ENCODE data around the gene SLC16A9.

DNA sequence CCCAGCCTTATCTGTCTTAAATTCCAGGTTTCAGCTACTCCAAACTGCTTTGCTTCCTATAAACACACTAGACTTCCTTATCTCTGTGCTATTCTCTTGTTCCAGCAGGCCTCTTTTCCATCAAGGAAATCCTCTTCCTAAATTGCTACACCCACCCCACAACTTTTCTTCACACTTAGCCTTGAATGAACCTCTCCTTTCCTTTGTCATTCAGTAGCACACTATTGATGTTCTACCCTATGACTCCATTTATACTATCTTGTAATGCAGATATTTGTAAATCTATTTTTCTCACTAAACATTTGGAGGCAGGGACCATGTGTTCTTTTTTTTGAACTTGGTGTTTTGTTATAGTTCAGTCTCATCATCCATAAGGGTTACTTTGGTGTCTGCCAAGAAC, 3.7 kb downstream of the SLC16A9 start:
- TF ChIP-seq MAX (IDR thresholded peaks at IDR 0.05) = no peak
- TF ChIP-seq YY1 (IDR thresholded peaks at IDR 0.05; ENCODE audit: extremely low read depth, insufficient replicate concordance, low read depth, low read length) = no peak
- TF ChIP-seq POLR2A (IDR thresholded peaks at IDR 0.05; ENCODE audit: borderline replicate concordance, extremely low read depth, insufficient read depth, insufficient read length) = no peak
- no peak for TF ChIP-seq CTCF (IDR thresholded peaks at IDR 0.05 in 2 of 3, conservative IDR thresholded peaks at IDR 0.05 in 1 of 3; ENCODE audit: borderline replicate concordance in 1 of 3, insufficient read depth in 1 of 3, low read depth in 2 of 3, low read length in 2 of 3)
- no peak for TF ChIP-seq SRF (IDR thresholded peaks at IDR 0.05; ENCODE audit: low read depth)
- no peak for TF ChIP-seq POLR2AphosphoS5 (IDR thresholded peaks at IDR 0.05; ENCODE audit: low read depth, low read length)
- no peak for TF ChIP-seq SIN3A (IDR thresholded peaks at IDR 0.05; ENCODE audit: low read depth)
- TF ChIP-seq JUND (IDR thresholded peaks at IDR 0.05) = no peak
- TF ChIP-seq, protein P1, sequence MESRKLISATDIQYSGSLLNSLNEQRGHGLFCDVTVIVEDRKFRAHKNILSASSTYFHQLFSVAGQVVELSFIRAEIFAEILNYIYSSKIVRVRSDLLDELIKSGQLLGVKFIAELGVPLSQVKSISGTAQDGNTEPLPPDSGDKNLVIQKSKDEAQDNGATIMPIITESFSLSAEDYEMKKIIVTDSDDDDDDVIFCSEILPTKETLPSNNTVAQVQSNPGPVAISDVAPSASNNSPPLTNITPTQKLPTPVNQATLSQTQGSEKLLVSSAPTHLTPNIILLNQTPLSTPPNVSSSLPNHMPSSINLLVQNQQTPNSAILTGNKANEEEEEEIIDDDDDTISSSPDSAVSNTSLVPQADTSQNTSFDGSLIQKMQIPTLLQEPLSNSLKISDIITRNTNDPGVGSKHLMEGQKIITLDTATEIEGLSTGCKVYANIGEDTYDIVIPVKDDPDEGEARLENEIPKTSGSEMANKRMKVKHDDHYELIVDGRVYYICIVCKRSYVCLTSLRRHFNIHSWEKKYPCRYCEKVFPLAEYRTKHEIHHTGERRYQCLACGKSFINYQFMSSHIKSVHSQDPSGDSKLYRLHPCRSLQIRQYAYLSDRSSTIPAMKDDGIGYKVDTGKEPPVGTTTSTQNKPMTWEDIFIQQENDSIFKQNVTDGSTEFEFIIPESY (IDR thresholded peaks at IDR 0.05; ENCODE audit: extremely low read depth, insufficient replicate concordance, low read length) = no peak
- no peak for TF ChIP-seq SP1 (IDR thresholded peaks at IDR 0.05; ENCODE audit: low read depth)
- TF ChIP-seq EZH2 (IDR thresholded peaks at IDR 0.05) = no peak
- TF ChIP-seq, protein P2, sequence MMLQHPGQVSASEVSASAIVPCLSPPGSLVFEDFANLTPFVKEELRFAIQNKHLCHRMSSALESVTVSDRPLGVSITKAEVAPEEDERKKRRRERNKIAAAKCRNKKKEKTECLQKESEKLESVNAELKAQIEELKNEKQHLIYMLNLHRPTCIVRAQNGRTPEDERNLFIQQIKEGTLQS (IDR thresholded peaks at IDR 0.05) = no peak
- no peak for TF ChIP-seq FOSL1 (IDR thresholded peaks at IDR 0.05; ENCODE audit: low read depth)
